RPMI7951 (cell line): ENCODE measurements around the gene ITIH4. TPM values are rescaled to one million over a fixed set of nuclear protein-coding genes. Genes with fewer than 3 reads are reported as not detected.

ENCODE experiments used
- DNase-seq: peaks from one replicate; pipeline ENCODE4 v3.0.0-alpha.2; 2012; ENCODE audit warnings: low read depth
- total RNA-seq: library from RNA; depleted of rRNA; stranded (reverse); fragments of >200 nt; shearing (Covaris generic); gene quantifications from 2 replicates; pipeline ENCODE4 v1.2.3, GENCODE V29; 2014

ITIH4 gene
- total RNA-seq, 1 experiment from 2014 or later: 0.48 TPM

- peak; percentile 98 for DNase-seq
These were observed 1.2 kb upstream of the ITIH4 start for GRCh38 chr3:52831500-52832301.

DNA sequence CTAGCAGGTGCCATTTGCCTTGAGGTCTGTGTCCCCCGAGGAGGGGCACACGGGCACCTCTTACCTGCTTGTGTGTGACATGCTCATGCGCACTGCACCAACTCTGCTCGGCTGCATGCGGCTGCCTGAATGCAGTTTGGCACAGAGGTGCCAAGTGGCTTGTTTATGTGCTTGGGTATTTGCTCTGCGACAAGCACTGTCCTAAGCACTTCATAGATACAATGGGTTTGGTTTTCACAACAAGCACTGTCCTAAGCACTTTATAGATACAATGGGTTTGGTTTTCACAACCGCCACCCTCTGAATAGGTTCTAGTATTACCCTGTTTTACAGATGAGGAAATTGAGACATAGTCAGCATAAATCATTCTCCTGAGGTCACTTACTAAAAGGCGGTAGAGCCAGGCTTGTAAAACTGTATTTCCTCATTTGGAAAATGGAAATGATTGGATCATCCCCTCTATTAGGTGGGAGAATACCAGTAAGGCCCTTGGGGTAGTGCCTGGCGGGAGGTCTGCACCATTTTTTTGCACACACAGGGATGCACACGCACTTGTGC is 487 bp downstream of the ITIH4 start:
- no peak for DNase-seq

GRCh38 chr3:52829482-52829881 is 990 bp downstream of the ITIH4 start:
- no peak for DNase-seq

- DNase-seq: peak; percentile 10
These were observed 2.6 kb downstream of the ITIH4 start for GRCh38 chr3:52827866-52828376.

DNA sequence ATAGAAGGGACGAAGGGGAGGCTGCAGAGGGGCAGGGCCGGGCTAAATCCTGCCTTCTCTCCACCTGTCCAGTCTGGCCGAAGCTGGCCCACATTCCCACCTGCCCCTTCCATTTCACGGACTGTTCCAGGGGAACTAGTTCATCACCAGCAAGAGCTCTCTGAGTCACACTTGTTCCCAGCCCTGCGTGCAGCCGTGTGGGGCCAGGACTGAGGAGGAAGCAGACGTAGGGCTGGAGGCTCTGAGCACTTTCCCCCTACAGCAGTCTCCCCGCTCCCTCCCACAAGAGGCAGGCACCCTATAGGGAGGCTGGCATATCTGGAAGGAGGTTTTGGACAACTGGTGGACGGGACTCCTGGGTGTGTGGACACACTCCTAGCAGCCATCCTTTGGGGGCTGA is 3.0 kb downstream of the ITIH4 start:
- DNase-seq: peak; percentile 59

DNA sequence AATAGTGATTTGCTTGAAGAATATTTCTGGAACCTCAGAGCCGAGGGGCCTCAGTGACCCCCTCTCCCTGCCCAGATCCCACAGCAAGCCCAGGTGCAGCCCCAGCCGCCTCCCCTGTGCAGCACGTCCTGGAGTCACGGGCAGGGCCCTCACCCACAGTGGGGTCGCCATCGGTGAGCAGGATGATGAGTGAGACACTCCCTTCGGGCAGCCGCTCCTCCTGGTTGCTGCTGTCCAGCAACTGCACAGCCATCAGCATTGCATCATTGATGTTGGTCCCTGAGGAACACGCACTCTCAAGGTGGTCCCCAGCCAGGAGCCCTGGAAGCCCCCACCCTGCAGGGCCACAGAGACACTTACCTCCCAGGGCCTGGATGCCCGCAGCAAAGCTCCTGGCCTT is 6.4 kb downstream of the ITIH4 start:
- DNase-seq: no peak

DNA sequence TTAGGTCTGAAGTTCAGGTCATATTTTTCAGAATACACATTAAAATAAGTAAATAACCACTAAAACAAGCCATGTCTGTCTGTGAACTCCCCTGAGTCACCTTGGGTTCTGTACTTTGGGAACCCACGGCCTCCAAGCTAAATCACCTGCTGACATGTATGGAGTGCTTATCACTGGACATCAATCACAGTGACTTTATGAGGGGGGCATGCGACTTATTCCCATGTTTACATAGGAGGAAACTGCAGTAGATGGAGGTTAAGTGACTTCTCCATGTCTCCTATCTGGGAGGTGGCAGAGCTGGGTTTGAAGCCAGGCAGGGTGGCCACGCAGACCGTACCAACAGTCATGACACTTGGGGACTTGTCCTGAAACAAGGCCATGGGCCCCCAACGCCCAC is 8.1 kb downstream of the ITIH4 start:
- no peak for DNase-seq

GRCh38 chr3:52820736-52821135 is 9.7 kb downstream of the ITIH4 start:
- no peak for DNase-seq

DNA sequence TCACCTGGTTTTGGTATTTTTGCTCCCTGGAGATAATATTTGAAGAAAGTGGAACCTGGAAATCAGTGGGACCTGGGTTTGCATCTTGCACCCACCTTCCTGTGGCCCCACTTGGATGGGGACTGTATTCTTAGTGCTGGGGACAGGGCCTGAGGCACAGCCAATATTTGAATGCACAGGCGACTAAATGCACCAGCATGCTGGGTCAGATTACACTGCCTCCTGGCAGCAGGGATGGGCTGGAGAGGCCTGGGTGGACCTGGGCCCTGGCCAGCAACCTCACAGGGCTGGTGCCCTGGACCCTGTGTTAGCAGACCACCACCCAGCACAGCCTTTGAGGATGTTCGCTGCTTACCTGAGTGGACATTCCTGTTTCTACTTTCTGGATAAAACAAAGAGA is 10.5 kb downstream of the ITIH4 start:
- no peak for DNase-seq

GRCh38 chr3:52817860-52818259 is 12.6 kb downstream of the ITIH4 start:
- no peak for DNase-seq

DNA sequence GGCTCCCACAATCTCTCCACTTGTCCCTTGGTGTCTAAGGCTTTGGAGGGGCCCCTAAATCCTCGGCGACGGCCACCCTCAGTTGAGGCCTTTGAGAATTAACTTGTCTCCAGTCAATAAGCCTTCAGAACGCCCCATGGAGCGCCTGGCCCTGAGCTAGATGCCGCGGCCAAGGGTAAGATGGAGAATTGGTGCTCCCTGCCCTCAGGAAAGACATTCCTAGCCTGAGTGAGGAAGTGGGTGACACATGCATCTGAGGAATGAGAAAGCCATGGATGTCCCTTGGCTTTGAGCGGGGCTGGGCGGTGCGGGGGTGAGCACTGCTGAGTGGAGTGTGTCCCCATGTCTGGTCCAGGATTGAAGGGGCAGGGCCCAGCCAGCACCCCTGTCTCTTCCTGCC is 13.3 kb downstream of the ITIH4 start:
- DNase-seq: no peak

GRCh38 chr3:52816654-52817053 is 13.8 kb downstream of the ITIH4 start:
- DNase-seq: no peak

DNA sequence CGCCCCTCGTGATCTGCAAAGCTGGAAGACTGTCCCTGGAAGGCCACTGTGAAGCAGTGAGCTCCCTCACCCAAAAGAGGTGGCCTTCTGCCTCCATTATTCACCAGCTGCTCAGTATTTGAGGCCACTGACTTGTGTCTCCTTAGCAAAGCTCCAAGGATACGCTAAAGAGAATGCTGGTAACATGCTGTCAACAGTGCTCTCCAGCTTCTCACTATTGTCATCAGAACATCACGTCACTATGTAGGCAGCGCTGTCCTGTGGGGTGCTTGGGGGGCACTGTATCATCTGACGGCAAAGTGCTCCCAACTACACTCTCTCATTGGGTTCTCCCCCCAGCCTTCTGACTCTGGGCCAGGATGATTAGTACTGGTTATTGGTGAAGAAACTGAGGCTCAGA is 14.3 kb downstream of the ITIH4 start:
- DNase-seq: no peak

- DNase-seq: no peak
These were observed 16.7 kb downstream of the ITIH4 start for GRCh38 chr3:52813810-52814209.

- no peak for DNase-seq
These were observed 18.9 kb downstream of the ITIH4 start for GRCh38 chr3:52811452-52812011.

GRCh38 chr3:52810923-52811322 is 19.5 kb downstream of the ITIH4 start:
- DNase-seq: no peak

GRCh38 chr3:52809662-52810377 is 20.7 kb downstream of the ITIH4 start:
- no peak for DNase-seq

DNA sequence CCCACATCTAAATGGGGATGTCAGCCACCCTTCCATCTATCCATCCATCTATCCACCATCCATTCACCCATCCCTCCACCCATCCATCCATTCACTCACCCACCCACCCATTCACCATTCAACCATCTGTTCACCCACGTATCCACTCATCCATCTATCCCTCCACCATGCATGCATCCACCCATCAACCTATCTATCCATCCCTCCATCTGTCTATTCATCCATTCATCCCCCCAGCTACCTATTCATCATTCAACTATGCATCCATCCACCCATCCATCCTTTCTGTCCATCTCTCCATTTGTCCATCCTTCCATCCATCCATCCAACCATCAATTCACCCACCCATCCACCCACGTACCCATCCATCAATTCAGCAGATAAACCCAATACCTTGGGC is 21.3 kb downstream of the ITIH4 start:
- DNase-seq: no peak

DNA sequence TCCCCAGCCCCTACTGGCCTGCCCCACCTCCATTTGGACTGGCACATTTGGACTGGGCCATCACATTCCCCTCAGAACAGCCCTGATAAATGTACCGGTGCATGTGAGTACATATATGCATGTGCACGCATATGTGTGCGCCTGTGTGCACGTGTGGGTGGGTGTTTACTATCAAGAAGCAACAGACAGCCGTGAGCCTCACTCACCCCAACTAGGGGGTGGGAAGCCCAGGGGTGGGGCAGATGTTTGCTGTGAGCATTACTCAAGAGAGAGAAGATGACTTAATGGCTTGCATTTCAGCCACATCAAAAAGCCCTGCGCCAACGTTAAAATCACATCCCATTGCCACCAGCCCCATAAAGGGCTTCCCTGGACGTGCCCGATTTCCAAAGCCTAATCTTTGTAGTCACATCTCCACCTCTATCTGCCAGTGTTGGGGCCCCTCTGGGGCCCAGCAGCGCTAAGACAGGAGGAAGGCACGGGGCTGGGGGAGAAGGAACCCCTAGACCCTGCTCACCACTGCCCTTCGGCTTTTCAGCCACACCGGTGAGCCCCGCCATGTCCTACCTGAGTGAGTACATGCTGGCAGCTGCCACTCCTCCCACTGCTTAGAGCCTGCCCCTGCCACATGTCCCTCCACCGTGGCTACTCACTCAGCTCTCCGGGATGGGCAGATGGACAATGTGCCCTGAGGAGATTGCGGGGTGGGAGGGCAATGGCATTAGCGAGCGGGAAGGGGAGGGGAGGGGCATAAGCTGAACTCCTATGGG is 25.0 kb downstream of the ITIH4 start:
- DNase-seq: no peak

- DNase-seq: no peak
These were observed 28.6 kb downstream of the ITIH4 start for GRCh38 chr3:52801839-52802238.

DNA sequence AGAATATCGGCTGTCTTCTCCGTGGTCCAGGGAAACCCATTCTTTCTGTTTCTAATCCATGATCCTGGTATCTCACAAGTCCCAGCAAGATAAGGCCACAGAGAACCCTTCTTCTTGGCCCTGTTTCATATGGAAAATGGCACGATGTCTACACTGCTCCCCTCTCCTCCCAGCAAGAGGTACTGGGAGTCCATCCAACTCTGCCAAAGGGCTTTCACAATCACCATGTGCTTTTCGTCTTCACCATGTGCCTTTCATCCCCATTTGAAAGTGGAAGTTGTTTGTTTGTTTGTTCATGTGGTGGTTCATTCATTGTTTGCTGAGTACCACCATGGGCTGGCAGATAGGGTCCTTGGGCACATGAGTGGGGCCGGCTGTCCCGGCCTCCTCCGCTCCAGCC is 30.4 kb downstream of the ITIH4 start:
- no peak for DNase-seq

- DNase-seq: no peak
These were observed 31.4 kb downstream of the ITIH4 start for GRCh38 chr3:52798978-52799476.
